ENCODE measurements around the gene B3GAT3.

GRCh38 chr11:62599901-62600300 lies 21.9 kb downstream of the B3GAT3 start:
- no peak for TF ChIP-seq POLR2A (IDR thresholded peaks at IDR 0.05)
- TF ChIP-seq, protein P1, sequence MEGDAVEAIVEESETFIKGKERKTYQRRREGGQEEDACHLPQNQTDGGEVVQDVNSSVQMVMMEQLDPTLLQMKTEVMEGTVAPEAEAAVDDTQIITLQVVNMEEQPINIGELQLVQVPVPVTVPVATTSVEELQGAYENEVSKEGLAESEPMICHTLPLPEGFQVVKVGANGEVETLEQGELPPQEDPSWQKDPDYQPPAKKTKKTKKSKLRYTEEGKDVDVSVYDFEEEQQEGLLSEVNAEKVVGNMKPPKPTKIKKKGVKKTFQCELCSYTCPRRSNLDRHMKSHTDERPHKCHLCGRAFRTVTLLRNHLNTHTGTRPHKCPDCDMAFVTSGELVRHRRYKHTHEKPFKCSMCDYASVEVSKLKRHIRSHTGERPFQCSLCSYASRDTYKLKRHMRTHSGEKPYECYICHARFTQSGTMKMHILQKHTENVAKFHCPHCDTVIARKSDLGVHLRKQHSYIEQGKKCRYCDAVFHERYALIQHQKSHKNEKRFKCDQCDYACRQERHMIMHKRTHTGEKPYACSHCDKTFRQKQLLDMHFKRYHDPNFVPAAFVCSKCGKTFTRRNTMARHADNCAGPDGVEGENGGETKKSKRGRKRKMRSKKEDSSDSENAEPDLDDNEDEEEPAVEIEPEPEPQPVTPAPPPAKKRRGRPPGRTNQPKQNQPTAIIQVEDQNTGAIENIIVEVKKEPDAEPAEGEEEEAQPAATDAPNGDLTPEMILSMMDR (IDR thresholded peaks at IDR 0.05 in 4 of 5, conservative IDR thresholded peaks at IDR 0.05 in 1 of 5), result no peak

Data from gastrocnemius medialis (tissue), 4 donors.